Activated B cell treated with CpG ODN at 0.5 μM for 24 hours (primary cell): ENCODE data around the gene TMC6. TPM values are rescaled to one million over a fixed set of nuclear protein-coding genes. Genes with fewer than 3 reads are reported as not detected.
A peak's percentile ranks its signal among the peaks of the same experiment; 100 is the strongest.

ENCODE experiments used
- ATAC-seq: fragments of 200-7000 bp; cut with Tn5 transposase; one replicate; pipeline ENCODE4 v1.10.0; 2021; ENCODE audit warnings: low read depth, mild to moderate bottlenecking, moderate library complexity
- CTCF ChIA-PET: fragments of 350-600 bp; sonication (Branson Sonifier 250); formaldehyde crosslinking; loops from one replicate; lab custom pipeline; 2021; ENCODE audit warnings: antibody characterized with exemption; lab: Charles Lee
- POLR2A ChIA-PET: fragments of 350-600 bp; sonication (Branson Sonifier 250); formaldehyde crosslinking; loops from one replicate; lab custom pipeline; 2021; ENCODE audit warnings: antibody characterized with exemption; lab: Charles Lee
- DNase-seq: peaks from one replicate; pipeline ENCODE4 v3.0.0; 2022
- H3K27ac Mint-ChIP-seq: one replicate; pipeline ENCODE4 v1.8.0; 2020; ENCODE audit warnings: mixed read lengths
- H3K27me3 Mint-ChIP-seq: one replicate; pipeline ENCODE4 v1.8.0; 2021; ENCODE audit warnings: mixed read lengths
- H3K36me3 Mint-ChIP-seq: one replicate; pipeline ENCODE4 v1.8.0; 2021; ENCODE audit warnings: low read depth, mixed read lengths
- H3K4me1 Mint-ChIP-seq: one replicate; pipeline ENCODE4 v1.8.0; 2021; ENCODE audit warnings: mixed read lengths
- H3K4me3 Mint-ChIP-seq: one replicate; pipeline ENCODE4 v1.8.0; 2020; ENCODE audit warnings: mild to moderate bottlenecking, mixed read lengths
- H3K9me3 Mint-ChIP-seq: one replicate; pipeline ENCODE4 v1.8.0; 2020; ENCODE audit warnings: mixed read lengths
- CTCF ChIP-seq: fragments of 200-600 bp; IDR thresholded peaks from one replicate; pipeline ENCODE4 v1.8.0; 2022; ENCODE audit warnings: antibody characterized with exemption, mild to moderate bottlenecking
- intact Hi-C: fragments of 100-400 bp; cut with micrococcal nuclease; formaldehyde crosslinking; loops from one replicate; pipeline ENCODE4 v1.15.1; 2024
- total RNA-seq: library from RNA; stranded (reverse); gene quantifications from 2 replicates; pipeline ENCODE4 v1.2.3, GENCODE V29; 2022

TMC6 gene
- total RNA-seq, 1 donor from 2014 or later, result 896 TPM

- H3K4me3 Mint-ChIP-seq, result peak overlapping the region; percentile 50
- DNase-seq (no peak), ATAC-seq (no peak)
- no peaks in the 10 kb centered on the region for H3K27me3 Mint-ChIP-seq
- TF ChIP-seq CTCF, result no peak
- POLR2A ChIA-PET, result interaction anchor here (0.5 to 48.2 kb wide), 4 partner anchors 3 to 596 kb away, joined by 3 to 2404 read pairs (median 1040); partner anchors contain the start of genes AFMID, C17orf99, SYNGR2 and TK1
- H3K27ac Mint-ChIP-seq, result peak overlapping the region; percentile 89
- intact Hi-C loops, result no loop called here
- H3K4me1 Mint-ChIP-seq, result peaks cover 90% of the 10 kb centered on the region
- CTCF ChIA-PET, result interaction anchor here (0.6 to 15.7 kb wide), 9 partner anchors 9 to 55 kb away, joined by 3 to 220 read pairs (median 5); partner anchors contain the start of gene TMC6
- H3K9me3 Mint-ChIP-seq, result no peaks in the 10 kb centered on the region
- peaks cover 55% of the 10 kb centered on the region for H3K36me3 Mint-ChIP-seq
These were observed 9.9 kb upstream of the TMC6 start for GRCh38 chr17:78138204-78139060.

GRCh38 chr17:78137392-78138203 is 9.0 kb upstream of the TMC6 start:
- intact Hi-C loops, result no loop called here
- TF ChIP-seq CTCF, result no peak
- Mint-ChIP-seq H3K4me3 (peak overlapping the region; percentile 50), H3K27me3 (no peaks in the 10 kb centered on the region), H3K36me3 (peaks cover 61% of the 10 kb centered on the region), H3K4me1 (peaks cover 90% of the 10 kb centered on the region), H3K27ac (peak overlapping the region; percentile 89), H3K9me3 (no peaks in the 10 kb centered on the region)
- ChIA-PET POLR2A (interaction anchor here (1.2 to 48.2 kb wide), 4 partner anchors 4 to 36 kb away, joined by 3 to 2404 read pairs (median 1040); partner anchors contain the start of genes AFMID, C17orf99, SYNGR2 and TK1), CTCF (interaction anchor here (0.6 to 15.7 kb wide), 8 partner anchors 10 to 38 kb away, joined by 3 to 220 read pairs (median 8); partner anchors contain the start of gene TMC6)
- ATAC-seq (peak; percentile 5), DNase-seq (no peak)

DNA sequence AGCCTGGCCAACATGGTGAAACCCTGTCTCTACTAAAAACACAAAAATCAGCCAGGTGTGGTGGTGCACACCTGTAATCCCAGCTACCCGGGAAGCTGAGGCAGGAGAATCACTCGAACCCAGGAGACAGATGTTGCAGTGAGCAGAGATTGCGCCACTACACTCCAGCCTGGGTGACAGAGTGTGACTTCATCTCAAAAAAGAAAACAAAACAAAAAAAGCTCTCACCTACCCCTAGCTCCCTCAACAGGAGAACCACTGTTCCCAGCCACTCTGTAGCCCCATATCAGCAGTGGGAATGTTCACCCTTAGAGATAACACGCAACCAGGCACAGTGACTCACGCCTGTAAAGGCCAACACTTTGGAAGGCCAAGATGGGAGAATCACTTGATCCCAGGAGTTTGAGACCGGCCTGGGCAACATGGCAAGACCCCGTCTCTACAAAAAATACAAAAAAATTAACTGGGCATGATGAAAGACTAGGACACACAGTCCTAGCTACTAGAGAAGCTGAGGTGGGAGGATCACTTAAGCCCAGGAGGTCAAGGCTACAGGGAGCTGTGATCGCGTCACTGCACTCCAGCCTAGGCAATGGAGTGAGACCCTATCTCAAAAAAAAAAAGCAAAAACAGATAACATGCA is 7.4 kb upstream of the TMC6 start:
- DNase-seq (no peak), ATAC-seq (no peak)
- peak overlapping the region; percentile 67 for H3K27ac Mint-ChIP-seq
- TF ChIP-seq CTCF, result no peak
- no peak overlapping the region for H3K4me3 Mint-ChIP-seq
- POLR2A ChIA-PET, result interaction anchor here (0.6 to 48.2 kb wide), 6 partner anchors 4 to 44 kb away, joined by 3 to 2404 read pairs (median 531); partner anchors contain the start of genes AFMID, C17orf99, SYNGR2 and TK1
- H3K4me1 Mint-ChIP-seq, result peaks cover 81% of the 10 kb centered on the region
- CTCF ChIA-PET, result interaction anchor here (1.0 to 15.7 kb wide), 6 partner anchors 9 to 50 kb away, joined by 3 to 220 read pairs (median 6); no protein-coding TSS in a partner anchor
- H3K27me3 Mint-ChIP-seq, result no peaks in the 10 kb centered on the region
- H3K36me3 Mint-ChIP-seq, result peaks cover 54% of the 10 kb centered on the region
- intact Hi-C loops, result no loop called here
- no peaks in the 10 kb centered on the region for H3K9me3 Mint-ChIP-seq

DNA sequence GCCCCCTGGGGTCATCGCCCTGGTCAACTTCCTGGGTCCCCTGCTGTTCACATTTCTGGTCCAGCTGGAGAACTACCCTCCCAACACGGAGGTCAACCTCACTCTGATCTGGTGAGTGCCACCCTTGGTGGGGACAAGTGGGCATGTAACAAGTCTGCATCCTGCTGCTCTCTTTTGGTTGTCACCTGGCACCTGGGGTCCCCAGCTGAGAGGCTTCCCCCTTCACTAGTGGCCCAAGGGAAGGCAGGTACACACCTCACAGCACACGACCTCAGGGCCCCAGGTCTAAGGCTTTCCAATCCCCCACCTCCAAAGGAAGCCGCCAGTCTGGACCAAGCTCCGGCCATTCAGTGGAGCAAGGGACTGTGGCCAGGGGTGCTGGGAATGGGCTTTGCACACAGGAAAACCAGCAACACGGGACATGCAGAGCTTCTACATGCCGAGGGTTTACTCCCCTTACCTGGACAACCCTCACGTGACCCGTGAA is 6.4 kb upstream of the TMC6 start:
- H3K4me1 Mint-ChIP-seq, result peaks cover 84% of the 10 kb centered on the region
- DNase-seq (no peak), ATAC-seq (no peak)
- no peaks in the 10 kb centered on the region for H3K27me3 Mint-ChIP-seq
- ChIA-PET CTCF (interaction anchor here (0.7 to 15.7 kb wide), 9 partner anchors 8 to 115 kb away, joined by 3 to 220 read pairs (median 4); no protein-coding TSS in a partner anchor), POLR2A (interaction anchor here (0.6 to 48.2 kb wide), 6 partner anchors 3 to 176 kb away, joined by 3 to 2404 read pairs (median 531); partner anchors contain the start of genes AFMID, C17orf99, SYNGR2 and TK1)
- H3K36me3 Mint-ChIP-seq, result peaks cover 56% of the 10 kb centered on the region
- intact Hi-C loops, result loop anchor here (1.0 to 5.0 kb wide), 6 partner anchors 23 to 813 kb away; no protein-coding TSS in a partner anchor
- no peak for TF ChIP-seq CTCF
- H3K9me3 Mint-ChIP-seq, result no peaks in the 10 kb centered on the region
- H3K27ac Mint-ChIP-seq, result no peak overlapping the region
- H3K4me3 Mint-ChIP-seq, result no peak overlapping the region
